CD8-positive, alpha-beta memory T cell (primary cell): Measurements from ENCODE around the gene UBASH3A. TPM values are rescaled to one million over a fixed set of nuclear protein-coding genes. Genes with fewer than 3 reads are reported as not detected.

ENCODE experiments used
- CTCF ChIA-PET: fragments of 350-600 bp; sonication (Branson Sonifier 250); formaldehyde crosslinking; loops from one replicate; lab custom pipeline; 2021; ENCODE audit warnings: antibody characterized with exemption; lab: Charles Lee
- POLR2A ChIA-PET: fragments of 350-600 bp; sonication (Branson Sonifier 250); formaldehyde crosslinking; loops from one replicate; lab custom pipeline; 2021; ENCODE audit warnings: antibody characterized with exemption; lab: Charles Lee
- DNase-seq, 5 donors: peaks; one replicate each; pipeline versions ENCODE4 v3.0.0 to v3.0.0-alpha.2; 2020 to 2022; ENCODE audit warnings: mixed read lengths in 1 of 5
- H3K27ac ChIP-seq: one replicate; pipeline ENCODE4 v1.7.0; 2013; ENCODE audit warnings: low read depth, mild to moderate bottlenecking, low read length, moderate library complexity
- H3K27me3 ChIP-seq: 2 replicates; pipeline ENCODE4 v1.7.0; 2013; ENCODE audit warnings: low read length, mild to moderate bottlenecking; ENCODE audit not compliant: insufficient read depth, poor library complexity, severe bottlenecking
- H3K36me3 ChIP-seq: 2 replicates; pipeline ENCODE4 v1.7.0; 2013; ENCODE audit warnings: mild to moderate bottlenecking, low read length, moderate library complexity; ENCODE audit not compliant: insufficient read depth
- H3K4me1 ChIP-seq: 2 replicates; pipeline ENCODE4 v1.7.0; 2013; ENCODE audit warnings: mild to moderate bottlenecking, low read length, moderate library complexity; ENCODE audit not compliant: insufficient read depth
- H3K4me3 ChIP-seq: 2 replicates; pipeline ENCODE4 v1.7.0; 2013; ENCODE audit warnings: mild to moderate bottlenecking, low read length
- H3K9me3 ChIP-seq: 2 replicates; pipeline ENCODE4 v1.7.0; 2013; ENCODE audit warnings: mild to moderate bottlenecking, low read length
- H3K27ac Mint-ChIP-seq, 8 donors: one replicate each; pipeline ENCODE4 v1.8.0; 2020 to 2021; ENCODE audit warnings: mixed read lengths in 8 of 8, mild to moderate bottlenecking in 6 of 8, inconsistent platforms in 3 of 8, moderate library complexity in 3 of 8
- H3K27me3 Mint-ChIP-seq, 2 donors: one replicate each; pipeline ENCODE4 v1.8.0; 2020 to 2021; ENCODE audit warnings: mixed read lengths in 2 of 2, mild to moderate bottlenecking in 1 of 2, moderate library complexity in 1 of 2
- H3K36me3 Mint-ChIP-seq, 3 donors: one replicate each; pipeline ENCODE4 v1.8.0; 2020 to 2021; ENCODE audit warnings: mixed read lengths in 3 of 3, inconsistent platforms in 1 of 3, mild to moderate bottlenecking in 1 of 3
- H3K4me1 Mint-ChIP-seq, 3 donors: one replicate each; pipeline ENCODE4 v1.8.0; 2020 to 2021; ENCODE audit warnings: mixed read lengths in 3 of 3, inconsistent platforms in 1 of 3, mild to moderate bottlenecking in 1 of 3
- H3K4me3 Mint-ChIP-seq, 7 donors: one replicate each; pipeline ENCODE4 v1.8.0; 2020 to 2021; ENCODE audit warnings: mixed read lengths in 7 of 7, mild to moderate bottlenecking in 6 of 7, moderate library complexity in 4 of 7, inconsistent platforms in 2 of 7
- H3K9me3 Mint-ChIP-seq, 5 donors: one replicate each; pipeline ENCODE4 v1.8.0; 2020 to 2022; ENCODE audit warnings: mixed read lengths in 5 of 5, mild to moderate bottlenecking in 3 of 5, moderate library complexity in 2 of 5, inconsistent platforms in 1 of 5
- polyA plus RNA-seq: library from polyadenylated mRNA; unstranded; fragments of 300-500 nt; fragmentation: Illumina TruSeq; gene quantifications from one replicate; pipeline ENCODE4 v1.2.3, GENCODE V29; 2021
- total RNA-seq, 2 experiments: library from RNA; stranded (reverse); gene quantifications; one replicate each; pipeline ENCODE4 v1.2.3, GENCODE V29; 2021

Gene UBASH3A
- total and polyA plus RNA-seq, 3 experiments from 2014 or later = 36.4 to 55.1 (median 38.7) TPM

DNA sequence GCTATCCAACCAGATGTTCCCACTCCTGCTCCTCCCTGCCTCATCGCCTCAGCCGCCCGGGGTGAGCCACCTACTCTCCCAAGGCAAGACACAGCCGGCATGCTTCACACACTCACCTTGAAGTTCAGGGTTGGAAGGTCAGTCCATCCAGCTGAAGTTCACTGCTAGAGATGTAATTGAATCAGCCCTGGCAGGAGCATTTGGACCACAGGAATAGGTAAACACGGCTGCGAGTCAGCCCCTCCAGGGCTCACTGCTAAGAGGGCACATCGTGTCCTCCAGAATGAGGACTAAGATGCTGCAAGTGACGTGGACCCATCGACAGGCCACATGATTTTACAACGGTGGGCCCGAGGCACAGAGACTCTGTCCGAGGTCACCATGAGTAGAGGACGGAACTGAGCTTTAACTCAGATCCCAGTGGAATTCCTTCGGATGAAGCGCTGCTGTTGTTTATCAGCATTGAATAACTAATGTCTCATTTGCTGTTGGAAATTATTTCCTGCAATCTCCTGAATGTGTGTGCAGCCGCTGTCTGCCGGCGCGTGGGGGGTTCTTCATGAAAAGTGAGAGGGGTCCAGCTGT, 50.4 kb downstream of the UBASH3A start:
- H3K4me3 ChIP-seq = no peak overlapping the region
- peaks cover 15 to 26% (median 23%) of the 10 kb centered on the region in 3 donors for H3K4me1 Mint-ChIP-seq
- DNase-seq = no peak
- H3K4me3 Mint-ChIP-seq = no peak overlapping the region
- peaks cover 0 to 3% (median 0%) of the 10 kb centered on the region in 3 donors for H3K36me3 Mint-ChIP-seq
- no peaks in the 10 kb centered on the region for H3K27me3 Mint-ChIP-seq
- no peaks in the 10 kb centered on the region for H3K36me3 ChIP-seq
- POLR2A ChIA-PET = no interaction called here
- no peaks in the 10 kb centered on the region for H3K9me3 ChIP-seq
- peaks cover 35% of the 10 kb centered on the region for H3K4me1 ChIP-seq
- no peaks in the 10 kb centered on the region for H3K27me3 ChIP-seq
- CTCF ChIA-PET = no interaction called here
- H3K9me3 Mint-ChIP-seq = no peaks in the 10 kb centered on the region
- H3K27ac Mint-ChIP-seq = peak overlapping the region in 2 of 8 donors; percentile 29 to 62
- H3K27ac ChIP-seq = no peak overlapping the region

- no peaks in the 10 kb centered on the region for H3K36me3 ChIP-seq
- no peak overlapping the region for H3K4me3 ChIP-seq
- H3K9me3 ChIP-seq = no peaks in the 10 kb centered on the region
- H3K27me3 ChIP-seq = no peaks in the 10 kb centered on the region
- H3K4me1 ChIP-seq = peaks cover 29% of the 10 kb centered on the region
- CTCF ChIA-PET = no interaction called here
- POLR2A ChIA-PET = no interaction called here
- no peak overlapping the region for H3K27ac ChIP-seq
- no peak for DNase-seq
- Mint-ChIP-seq H3K4me1 (peaks cover 12 to 19% (median 16%) of the 10 kb centered on the region in 3 donors), H3K36me3 (peaks cover 0 to 2% (median 0%) of the 10 kb centered on the region in 3 donors), H3K27ac (no peak overlapping the region), H3K27me3 (no peaks in the 10 kb centered on the region), H3K9me3 (no peaks in the 10 kb centered on the region), H3K4me3 (no peak overlapping the region)
Observed at GRCh38 chr21:42454786-42455185, 51.1 kb downstream of the UBASH3A start.

DNA sequence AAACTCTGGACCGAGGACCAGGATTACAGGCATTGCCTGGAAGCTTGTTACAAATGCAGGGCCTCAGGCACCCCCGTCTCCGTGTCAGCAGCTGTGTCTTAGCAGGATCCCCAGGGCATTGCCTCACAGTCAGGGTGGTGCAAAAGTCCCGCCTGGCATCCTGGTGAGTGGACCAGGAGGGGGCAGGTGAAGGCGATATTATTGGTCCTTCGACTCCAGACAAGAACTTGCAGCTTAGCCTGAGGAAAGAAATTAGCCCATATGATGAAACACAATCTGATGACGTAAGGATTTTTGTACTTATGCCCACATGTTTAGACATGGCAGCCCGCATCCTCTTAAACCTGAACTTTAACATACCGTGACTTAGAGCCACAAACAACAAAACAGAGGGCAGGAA, 51.5 kb downstream of the UBASH3A start:
- Mint-ChIP-seq H3K36me3 (no peaks in the 10 kb centered on the region), H3K4me1 (peaks cover 8 to 16% (median 12%) of the 10 kb centered on the region in 3 donors), H3K27ac (peak overlapping the region in 2 of 8 donors; percentile 5 to 10), H3K4me3 (no peak overlapping the region), H3K27me3 (peaks cover 0 to 1% of the 10 kb centered on the region in 2 donors), H3K9me3 (no peaks in the 10 kb centered on the region)
- H3K27me3 ChIP-seq = no peaks in the 10 kb centered on the region
- peaks cover 29% of the 10 kb centered on the region for H3K4me1 ChIP-seq
- H3K9me3 ChIP-seq = no peaks in the 10 kb centered on the region
- CTCF ChIA-PET = no interaction called here
- no peak overlapping the region for H3K4me3 ChIP-seq
- no peak for DNase-seq
- no peaks in the 10 kb centered on the region for H3K36me3 ChIP-seq
- POLR2A ChIA-PET = no interaction called here
- no peak overlapping the region for H3K27ac ChIP-seq

DNA sequence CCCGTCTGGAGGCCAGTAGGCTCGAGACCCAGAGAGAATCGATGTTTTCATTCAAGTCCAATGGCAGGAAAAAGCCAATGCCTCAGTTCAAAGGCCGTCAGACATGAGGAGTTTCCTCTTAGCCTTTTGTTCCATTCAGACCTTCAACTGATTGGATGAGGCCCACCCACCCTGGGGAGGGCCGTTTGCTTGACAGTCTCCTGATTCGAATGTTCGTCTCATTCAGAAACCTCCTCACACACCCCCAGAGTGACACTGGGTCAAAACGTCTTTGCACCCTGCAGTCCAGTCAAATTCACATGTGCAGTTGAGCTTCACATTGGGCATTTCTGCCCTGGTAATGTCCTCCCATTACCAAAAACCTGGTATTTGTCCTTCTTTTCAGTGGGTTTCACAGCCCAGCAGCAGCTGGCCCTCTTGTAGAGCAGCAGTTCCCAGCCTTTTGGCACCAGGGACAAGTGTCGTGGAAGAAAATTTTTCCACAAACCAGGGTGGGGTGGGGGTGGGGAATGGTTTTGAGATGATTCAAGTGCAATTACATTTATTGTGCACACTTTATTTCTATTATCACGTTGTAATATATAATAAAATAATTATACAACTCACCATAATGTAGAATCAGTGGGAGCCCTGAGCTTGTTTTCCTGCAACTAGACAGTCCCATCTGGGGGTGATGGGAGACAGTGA, 52.2 kb downstream of the UBASH3A start:
- DNase-seq = no peak
- peaks cover 29% of the 10 kb centered on the region for H3K4me1 ChIP-seq
- ChIA-PET CTCF (interaction anchor here (1.1 kb wide), 1 partner anchor 146 kb away, joined by 4 read pairs; no protein-coding TSS in a partner anchor), POLR2A (no interaction called here)
- peaks cover 10 to 14% (median 10%) of the 10 kb centered on the region in 3 donors for H3K4me1 Mint-ChIP-seq
- peaks cover 0 to 2% of the 10 kb centered on the region in 2 donors for H3K27me3 Mint-ChIP-seq
- no peaks in the 10 kb centered on the region for H3K27me3 ChIP-seq
- H3K4me3 ChIP-seq = no peak overlapping the region
- H3K9me3 ChIP-seq = no peaks in the 10 kb centered on the region
- peak overlapping the region in 5 of 8 donors; percentile 5 to 81 (median 17) for H3K27ac Mint-ChIP-seq
- H3K36me3 ChIP-seq = no peaks in the 10 kb centered on the region
- H3K9me3 Mint-ChIP-seq = no peaks in the 10 kb centered on the region
- H3K27ac ChIP-seq = no peak overlapping the region
- H3K4me3 Mint-ChIP-seq = no peak overlapping the region
- no peaks in the 10 kb centered on the region for H3K36me3 Mint-ChIP-seq

DNA sequence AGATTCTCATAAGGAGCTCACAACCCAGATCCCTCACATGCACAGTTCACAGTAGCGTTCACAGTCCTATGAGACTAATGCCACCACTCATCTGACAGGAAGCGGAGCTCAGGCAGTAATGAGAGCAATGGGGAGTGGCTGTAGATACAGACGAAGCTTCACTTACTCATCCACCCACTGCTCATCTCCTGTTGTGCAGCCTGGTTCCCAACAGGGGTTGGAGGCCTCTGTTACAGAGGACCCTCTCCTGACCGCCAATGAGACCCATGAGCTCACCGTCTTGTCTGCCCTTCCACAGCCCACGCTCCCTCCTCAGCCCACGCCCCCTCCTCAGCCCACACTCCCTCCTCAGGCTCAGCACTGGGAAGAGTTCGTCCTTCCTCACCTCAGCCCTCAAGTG, 52.8 kb downstream of the UBASH3A start:
- no peak overlapping the region for H3K27ac ChIP-seq
- peak overlapping the region in 2 of 8 donors; percentile 55 to 81 for H3K27ac Mint-ChIP-seq
- H3K36me3 Mint-ChIP-seq = no peaks in the 10 kb centered on the region
- H3K4me1 Mint-ChIP-seq = peaks cover 10 to 17% (median 15%) of the 10 kb centered on the region in 3 donors
- H3K9me3 Mint-ChIP-seq = no peaks in the 10 kb centered on the region
- H3K9me3 ChIP-seq = no peaks in the 10 kb centered on the region
- CTCF ChIA-PET = interaction anchor here (1.1 kb wide), 1 partner anchor 146 kb away, joined by 4 read pairs; no protein-coding TSS in a partner anchor
- H3K27me3 Mint-ChIP-seq = peaks cover 0 to 2% of the 10 kb centered on the region in 2 donors
- H3K36me3 ChIP-seq = no peaks in the 10 kb centered on the region
- POLR2A ChIA-PET = no interaction called here
- peaks cover 35% of the 10 kb centered on the region for H3K4me1 ChIP-seq
- DNase-seq = no peak
- peak overlapping the region; percentile 14 for H3K4me3 ChIP-seq
- H3K4me3 Mint-ChIP-seq = peak overlapping the region in 1 of 7 donors; percentile 25
- H3K27me3 ChIP-seq = no peaks in the 10 kb centered on the region

DNA sequence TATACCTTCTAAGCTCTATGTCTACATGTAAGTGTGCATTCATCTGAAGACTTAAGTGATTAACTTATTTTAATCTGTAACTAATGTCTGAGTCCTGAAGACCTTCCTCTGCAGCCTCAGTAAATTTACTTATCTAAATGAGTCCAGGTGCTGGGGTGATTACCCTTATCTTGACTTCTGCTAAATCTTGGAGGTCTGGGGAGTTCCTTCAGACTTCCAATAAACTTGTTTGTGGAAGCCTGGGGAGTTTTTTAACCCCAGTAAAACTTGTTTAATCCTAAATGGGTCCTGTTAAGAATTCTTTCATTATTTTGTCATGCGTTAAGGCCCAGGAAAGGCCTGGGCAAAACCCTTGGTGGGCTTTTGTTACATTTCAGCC, 55.4 kb downstream of the UBASH3A start:
- Mint-ChIP-seq H3K36me3 (no peaks in the 10 kb centered on the region), H3K9me3 (no peaks in the 10 kb centered on the region), H3K27ac (no peak overlapping the region), H3K27me3 (peaks cover 0 to 6% of the 10 kb centered on the region in 2 donors), H3K4me3 (no peak overlapping the region), H3K4me1 (peaks cover 21 to 36% (median 30%) of the 10 kb centered on the region in 3 donors)
- ChIA-PET CTCF (interaction anchor here (1.0 kb wide), 1 partner anchor 91 kb away, joined by 3 read pairs; no protein-coding TSS in a partner anchor), POLR2A (no interaction called here)
- no peak for DNase-seq
- Histone ChIP-seq H3K4me3 (no peak overlapping the region), H3K4me1 (peaks cover 54% of the 10 kb centered on the region), H3K36me3 (no peaks in the 10 kb centered on the region), H3K27me3 (no peaks in the 10 kb centered on the region), H3K9me3 (no peaks in the 10 kb centered on the region), H3K27ac (no peak overlapping the region)

DNA sequence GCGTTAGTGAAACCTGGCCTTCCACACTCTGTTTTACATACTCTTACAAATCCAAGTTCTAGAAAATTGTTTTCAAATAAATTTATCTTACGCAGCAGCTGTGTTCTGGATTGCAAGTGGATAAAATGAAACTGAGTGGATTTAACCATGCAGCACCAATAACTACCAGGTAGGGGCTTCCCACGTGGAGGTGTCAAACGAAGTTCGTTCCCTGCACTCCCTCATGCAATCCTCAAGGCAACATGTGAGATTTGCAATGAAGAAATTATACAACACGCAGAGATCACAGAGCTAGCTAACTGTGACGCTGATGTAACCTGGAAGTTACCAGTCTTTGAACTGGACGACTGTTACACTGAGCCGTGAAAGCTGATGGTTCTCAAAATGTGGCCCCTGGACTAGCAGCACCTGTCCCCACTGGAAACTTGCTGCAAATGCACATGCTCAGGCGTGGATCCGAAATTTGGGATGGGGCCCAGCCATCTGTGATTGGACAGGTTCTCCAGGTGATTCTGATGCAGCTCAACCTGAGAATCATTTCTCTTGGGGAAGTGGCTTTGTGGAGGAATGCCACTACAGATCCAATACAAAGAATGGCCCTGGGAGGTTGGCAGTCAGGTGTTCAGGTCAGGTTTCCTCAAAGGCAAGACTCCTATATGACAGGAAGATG, 56.0 kb downstream of the UBASH3A start:
- H3K36me3 Mint-ChIP-seq = no peaks in the 10 kb centered on the region
- ChIA-PET CTCF (interaction anchor here (1.0 kb wide), 1 partner anchor 92 kb away, joined by 3 read pairs; no protein-coding TSS in a partner anchor), POLR2A (no interaction called here)
- H3K9me3 Mint-ChIP-seq = no peaks in the 10 kb centered on the region
- Histone ChIP-seq H3K4me1 (peaks cover 60% of the 10 kb centered on the region), H3K27me3 (no peaks in the 10 kb centered on the region), H3K9me3 (no peaks in the 10 kb centered on the region), H3K4me3 (no peak overlapping the region), H3K36me3 (no peaks in the 10 kb centered on the region), H3K27ac (no peak overlapping the region)
- peak overlapping the region in 2 of 8 donors; percentile 66 to 91 for H3K27ac Mint-ChIP-seq
- peaks cover 0 to 6% of the 10 kb centered on the region in 2 donors for H3K27me3 Mint-ChIP-seq
- H3K4me1 Mint-ChIP-seq = peaks cover 26 to 42% (median 34%) of the 10 kb centered on the region in 3 donors
- no peak overlapping the region for H3K4me3 Mint-ChIP-seq
- no peak for DNase-seq
